GM18505 (cell line): ENCODE data around the gene CNBD2.
"Not testable (repeated sequence)": the region's sequence is repeated elsewhere in the genome, so short reads cannot be mapped to it uniquely, and the experiment has no call there.

Experiments used
- ATAC-seq: cut with Tn5 transposase; IDR thresholded peaks from one replicate; pipeline ENCODE4 v1.9.1; 2021; ENCODE audit not compliant: unreplicated experiment
- POLR2A ChIP-seq: IDR thresholded peaks from 4 replicates; pipeline ENCODE4 v1.6.1; 2011; ENCODE audit warnings: borderline replicate concordance; ENCODE audit not compliant: insufficient read depth, insufficient read length; ENCODE audit errors: extremely low read depth

Gene CNBD2

DNA sequence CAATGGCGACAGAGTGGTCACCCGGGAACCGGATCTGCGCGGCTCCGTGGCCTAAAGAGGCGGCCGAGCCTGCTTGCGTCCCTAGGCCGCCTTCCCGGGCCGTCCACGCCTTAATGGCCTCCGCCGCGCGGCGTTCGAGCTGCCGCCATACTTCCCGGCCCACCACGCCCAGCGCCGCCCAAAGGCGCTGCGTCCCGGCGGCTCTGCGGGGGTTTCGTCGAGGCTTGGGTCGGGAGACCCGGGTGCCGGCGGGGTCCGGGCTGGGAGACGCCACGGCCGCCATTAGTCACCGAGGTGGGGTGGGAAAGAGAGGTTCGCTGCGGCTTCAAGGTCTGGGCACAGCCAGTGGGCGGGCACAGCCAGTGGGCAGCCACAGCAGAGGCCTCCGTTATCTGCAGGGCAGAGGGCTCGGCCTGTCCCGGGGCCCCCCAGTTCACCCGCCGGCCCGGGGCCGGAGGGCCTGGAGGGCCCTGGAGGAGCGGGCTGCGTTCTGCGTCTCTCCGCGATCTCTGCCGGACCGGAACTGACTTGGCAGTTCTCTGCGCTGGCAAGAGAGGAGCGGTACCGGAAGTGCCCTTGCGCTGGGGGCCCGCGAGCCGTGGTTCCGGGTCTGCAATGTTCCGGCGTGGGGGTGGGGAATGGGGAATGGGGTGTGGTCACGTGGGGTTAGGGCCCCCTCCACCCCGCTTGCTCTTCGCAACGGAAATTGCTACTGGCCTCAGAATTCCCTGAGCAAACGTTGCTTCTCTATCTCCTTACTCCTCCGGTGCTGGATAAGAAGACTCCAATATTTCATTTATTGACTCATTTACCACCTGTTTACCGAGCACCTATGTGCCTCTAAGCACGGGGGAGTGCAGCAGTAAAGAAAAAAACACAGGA, 82.3 kb downstream of the CNBD2 start:
- peak; percentile 98 for TF ChIP-seq POLR2A
- peak; percentile 89 for ATAC-seq

- TF ChIP-seq POLR2A: no peak
- no peak for ATAC-seq
Observed at GRCh38 chr20:36051318-36052116, 83.1 kb downstream of the CNBD2 start.

GRCh38 chr20:36052117-36052513, 83.7 kb downstream of the CNBD2 start:
- no peak for ATAC-seq

DNA sequence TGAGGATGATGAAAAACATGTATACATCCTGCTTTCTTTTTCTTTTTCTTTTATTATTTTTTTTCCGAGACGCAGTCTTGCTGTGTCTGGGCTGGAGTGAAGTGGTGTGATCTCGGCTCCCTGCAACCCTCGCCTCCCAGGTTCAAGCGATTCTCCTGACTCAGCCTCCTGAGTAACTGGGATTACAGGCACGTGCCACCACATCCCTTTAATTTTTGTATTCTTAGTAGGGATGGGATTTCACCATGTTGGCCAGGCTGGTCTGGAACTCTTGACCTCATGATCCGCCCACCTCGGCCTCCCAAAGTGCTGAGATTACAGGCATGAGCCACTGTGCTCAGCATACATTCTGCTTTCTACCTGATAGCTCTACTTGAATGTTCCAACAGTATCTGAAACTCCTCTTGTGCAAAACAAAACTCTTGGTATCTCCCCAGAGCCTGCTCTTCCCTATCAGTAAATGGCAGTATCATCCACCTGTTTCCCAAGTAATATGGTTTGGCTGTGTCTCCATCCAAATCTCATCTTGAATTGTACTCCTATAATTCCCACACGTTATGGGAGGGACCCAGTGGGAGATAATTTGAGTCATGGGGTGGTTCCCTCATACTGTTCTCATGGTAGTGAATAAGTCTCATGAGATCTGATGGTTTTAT, 85.6 kb downstream of the CNBD2 start:
- not testable (repeated sequence) for ATAC-seq

More at GRCh38 chr20:36052117-36052513, 83.7 kb downstream of the CNBD2 start:
- TF ChIP-seq POLR2A: no peak

GRCh38 chr20:36055145-36055544, 86.8 kb downstream of the CNBD2 start:
- TF ChIP-seq POLR2A: no peak
- ATAC-seq: no peak

GRCh38 chr20:36060676-36061075, 92.3 kb downstream of the CNBD2 start:
- no peak for TF ChIP-seq POLR2A
- ATAC-seq: no peak

DNA sequence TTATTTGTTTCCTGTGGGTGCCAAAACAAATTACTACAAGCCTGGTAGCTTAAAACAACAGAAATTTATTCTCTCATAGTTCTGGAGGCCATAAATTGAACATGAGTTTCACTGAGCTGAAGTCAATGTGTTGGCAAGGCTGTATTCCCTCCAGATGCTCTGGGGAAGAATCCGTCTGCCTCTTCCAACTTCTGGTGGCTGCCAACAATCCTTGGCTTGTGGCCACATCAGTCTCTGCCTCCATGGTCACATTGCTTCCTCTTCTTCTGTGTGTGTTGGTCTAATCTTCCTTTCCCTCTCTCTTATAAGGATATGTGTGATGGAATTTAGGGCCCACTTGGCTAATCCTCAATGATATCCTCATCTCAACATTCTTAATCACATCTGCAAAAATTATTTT, 93.4 kb downstream of the CNBD2 start:
- no peak for ATAC-seq
- TF ChIP-seq POLR2A: no peak

DNA sequence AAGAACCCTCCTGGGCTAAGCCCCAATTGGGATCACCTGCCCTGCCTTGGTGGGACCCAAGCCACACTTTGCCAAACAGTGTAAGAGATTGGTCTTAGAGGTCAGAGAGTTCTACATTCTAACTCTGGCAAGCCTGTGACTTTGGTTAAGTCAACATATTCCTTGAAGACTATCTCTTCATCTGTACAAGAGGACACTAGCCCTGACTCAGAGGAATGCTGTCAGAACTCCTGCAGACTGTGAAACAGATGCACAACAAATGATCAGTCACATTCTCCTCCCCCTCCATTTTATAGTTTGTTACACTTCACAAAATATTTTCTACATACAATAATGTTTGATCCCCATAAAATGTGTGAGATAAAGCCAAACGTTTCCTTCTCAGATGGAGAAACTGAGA, 94.4 kb downstream of the CNBD2 start:
- ATAC-seq: no peak

GRCh38 chr20:36063916-36064657, 95.7 kb downstream of the CNBD2 start:
- no peak for TF ChIP-seq POLR2A
- no peak for ATAC-seq

More for the DNA sequence above, 94.4 kb downstream of the CNBD2 start:
- no peak for TF ChIP-seq POLR2A

- no peak for TF ChIP-seq POLR2A
- ATAC-seq: peak; percentile 91
Observed at GRCh38 chr20:36064658-36065426, 96.5 kb downstream of the CNBD2 start.

DNA sequence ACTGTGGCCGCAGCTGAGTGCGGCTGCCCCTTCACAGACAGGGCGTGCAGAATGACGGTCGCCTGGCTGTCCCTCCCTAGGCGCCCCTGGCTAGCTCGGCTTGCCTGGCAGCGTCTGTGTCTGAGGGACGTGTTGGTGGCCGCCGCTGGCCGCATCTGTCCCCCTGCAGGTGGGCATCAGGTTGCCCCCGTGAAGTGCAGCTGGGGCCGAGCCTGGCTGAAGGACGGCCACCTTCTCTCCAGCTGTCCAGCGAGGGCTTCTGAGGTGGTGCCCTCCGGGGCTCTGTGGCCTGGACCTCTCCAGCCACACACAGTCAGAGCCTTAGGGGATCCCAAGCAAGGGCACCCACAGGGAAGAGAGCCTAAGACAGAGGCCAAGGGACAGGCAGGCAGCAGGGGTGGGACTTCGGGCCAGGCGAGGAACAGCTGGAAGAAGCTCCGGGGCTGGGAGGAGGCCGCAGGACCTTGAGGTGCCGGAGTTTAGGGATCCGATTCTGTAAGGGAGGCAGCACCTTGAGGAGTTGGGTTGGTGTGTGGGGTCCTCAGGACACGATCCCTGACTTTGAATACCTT, 97.1 kb downstream of the CNBD2 start:
- no peak for ATAC-seq
- TF ChIP-seq POLR2A: no peak

DNA sequence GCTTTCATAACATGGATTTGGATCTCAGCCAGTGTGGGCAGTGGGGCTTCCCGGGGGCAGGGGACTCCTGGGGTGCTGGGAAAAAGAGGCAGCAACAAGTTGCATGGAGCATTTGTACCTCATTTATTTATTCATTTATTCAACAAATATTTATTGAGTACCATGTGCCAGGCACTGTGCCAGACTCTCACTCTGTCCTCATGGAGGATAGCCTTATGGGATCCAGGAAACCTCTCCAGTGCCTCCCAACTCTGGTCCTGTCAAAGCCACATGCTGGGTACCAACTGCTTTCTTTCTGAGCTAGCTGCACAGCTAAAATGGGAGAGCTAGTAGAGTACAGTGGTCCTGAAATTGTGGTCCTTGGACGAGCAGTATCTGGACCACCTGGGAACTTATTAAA, 98.4 kb downstream of the CNBD2 start:
- ATAC-seq: no peak
- TF ChIP-seq POLR2A: no peak

DNA sequence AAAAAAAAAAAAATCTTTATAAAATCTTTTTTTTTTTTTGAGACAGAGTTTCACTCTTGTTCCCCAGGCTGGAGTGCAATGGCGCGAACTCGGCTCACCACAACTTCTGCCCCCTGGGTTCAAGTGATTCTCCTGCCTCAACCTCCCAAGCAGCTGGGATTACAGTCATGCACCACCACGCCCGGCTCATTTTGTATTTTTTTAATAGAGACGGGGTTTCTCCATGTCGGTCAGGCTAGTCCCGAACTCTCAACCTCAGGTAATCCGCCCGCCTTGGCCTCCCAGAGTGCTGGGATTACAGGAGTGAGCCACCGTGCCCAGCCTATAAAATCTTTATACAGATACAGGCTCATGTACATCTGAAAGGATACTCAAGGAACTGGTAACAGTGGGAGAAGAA, 100.1 kb downstream of the CNBD2 start:
- ATAC-seq: not testable (repeated sequence)

GRCh38 chr20:36070451-36070850, 102.1 kb downstream of the CNBD2 start:
- no peak for TF ChIP-seq POLR2A
- ATAC-seq: no peak
